Smooth muscle cell (in vitro differentiated cells): Measurements from ENCODE around the gene SKP1. TPM values are rescaled to one million over a fixed set of nuclear protein-coding genes. Genes with fewer than 3 reads are reported as not detected.

Experiments
- DNase-seq: peaks from one replicate; lab custom pipeline; 2025; ENCODE audit not compliant: unreplicated experiment; lab: John Stamatoyannopoulos, UW
- H2AFZ ChIP-seq: fragments of 200-600 bp; sonication (generic); 2 replicates; pipeline ENCODE4 v1.6.0; 2016; ENCODE audit warnings: antibody characterized with exemption, low read depth, mild to moderate bottlenecking
- H3F3A ChIP-seq: fragments of 200-600 bp; sonication (generic); 2 replicates; pipeline ENCODE4 v1.6.0; 2017; ENCODE audit warnings: antibody characterized with exemption, low read depth
- H3K27ac ChIP-seq: fragments of 200-600 bp; sonication (generic); 2 replicates; pipeline ENCODE4 v1.5.1; 2016; ENCODE audit warnings: low read depth, mild to moderate bottlenecking
- H3K27me3 ChIP-seq: fragments of 200-600 bp; sonication (generic); 2 replicates; pipeline ENCODE4 v1.6.1; 2016; ENCODE audit warnings: low read depth, mild to moderate bottlenecking
- H3K36me3 ChIP-seq: fragments of 200-600 bp; sonication (generic); 2 replicates; pipeline ENCODE4 v1.5.1; 2016; ENCODE audit warnings: low read depth
- H3K4me1 ChIP-seq: fragments of 200-600 bp; sonication (generic); 2 replicates; pipeline ENCODE4 v1.5.1; 2016; ENCODE audit warnings: low read depth
- H3K4me2 ChIP-seq: fragments of 200-600 bp; sonication (generic); 2 replicates; pipeline ENCODE4 v1.6.0; 2016; ENCODE audit warnings: mild to moderate bottlenecking
- H3K4me3 ChIP-seq: fragments of 200-600 bp; sonication (generic); 2 replicates; pipeline ENCODE4 v1.5.1; 2016; ENCODE audit warnings: mild to moderate bottlenecking
- H3K79me2 ChIP-seq: fragments of 200-600 bp; sonication (generic); 2 replicates; pipeline ENCODE4 v1.6.0; 2016; ENCODE audit warnings: low read depth, mild to moderate bottlenecking
- H3K9ac ChIP-seq: fragments of 200-600 bp; sonication (generic); 2 replicates; pipeline ENCODE4 v1.6.0; 2016; ENCODE audit warnings: low read depth
- H3K9me3 ChIP-seq: fragments of 200-600 bp; sonication (generic); replicated peaks from 2 replicates; pipeline ENCODE4 v1.5.1; 2016; ENCODE audit warnings: low read depth
- H4K20me1 ChIP-seq: fragments of 200-600 bp; sonication (generic); 2 replicates; pipeline ENCODE4 v1.6.0; 2016; ENCODE audit warnings: low read depth
- CTCF ChIP-seq: fragments of 200-600 bp; sonication (generic); IDR thresholded peaks from 2 replicates; pipeline ENCODE4 v1.5.1; 2017; ENCODE audit warnings: borderline replicate concordance, mild to moderate bottlenecking, antibody characterized with exemption; ENCODE audit not compliant: insufficient read depth, poor library complexity, severe bottlenecking
- WGBS: methylation state at CpG from one replicate; pipeline ENCODE4 v1.1.7; 2016; ENCODE audit warnings: low lambda C conversion rate; 5-methylcytosine and 5-hydroxymethylcytosine counted together
- polyA plus RNA-seq: library from polyadenylated mRNA; unstranded; fragments of >200 nt; fragmentation: Nextera tagmentation; extraction: Ambion mirVana; gene quantifications from 2 replicates; pipeline ENCODE4 v1.2.1, GENCODE V29; 2016
- total RNA-seq: library from RNA; depleted of rRNA; stranded (reverse); fragments of >200 nt; gene quantifications from 2 replicates; pipeline ENCODE4 v1.2.3, GENCODE V29; 2014

SKP1 gene
- total and polyA plus RNA-seq, 2 experiments from 2014 or later = 620 to 739 TPM

GRCh38 chr5:134209477-134210245 is 32.9 kb upstream of the SKP1 start:
- no peaks in the 10 kb centered on the region for H3K4me1 ChIP-seq
- no peak overlapping the region for H3K27ac ChIP-seq
- no peaks in the 10 kb centered on the region for H3K9me3 ChIP-seq
- peaks cover 98% of the 10 kb centered on the region for H3K79me2 ChIP-seq
- no peak overlapping the region for H3K4me3 ChIP-seq
- 83% methylated on average over 14 of the region's 14 CpGs for WGBS
- no peak overlapping the region for H3K4me2 ChIP-seq
- DNase-seq = no peak
- TF ChIP-seq CTCF = no peak
- H4K20me1 ChIP-seq = peaks cover 100% of the 10 kb centered on the region
- H3K9ac ChIP-seq = no peak overlapping the region
- no peaks in the 10 kb centered on the region for H3F3A ChIP-seq
- no peaks in the 10 kb centered on the region for H3K27me3 ChIP-seq
- no peaks in the 10 kb centered on the region for H3K36me3 ChIP-seq
- no peak overlapping the region for H2AFZ ChIP-seq

- H3F3A ChIP-seq = peaks cover under 1% of the 10 kb centered on the region
Measured at GRCh38 chr5:134207696-134208095, 30.9 kb upstream of the SKP1 start.

GRCh38 chr5:134206627-134207160 is 29.9 kb upstream of the SKP1 start:
- no peaks in the 10 kb centered on the region for H3K4me1 ChIP-seq
- H4K20me1 ChIP-seq = peaks cover 100% of the 10 kb centered on the region
- no peak overlapping the region for H3K4me2 ChIP-seq
- peaks cover 6% of the 10 kb centered on the region for H3K36me3 ChIP-seq
- no peak for TF ChIP-seq CTCF
- H2AFZ ChIP-seq = no peak overlapping the region
- WGBS = 83% methylated on average over 7 of the region's 7 CpGs
- no peak overlapping the region for H3K9ac ChIP-seq
- H3K27ac ChIP-seq = no peak overlapping the region
- peaks cover 4% of the 10 kb centered on the region for H3F3A ChIP-seq
- H3K79me2 ChIP-seq = peaks cover 96% of the 10 kb centered on the region
- H3K27me3 ChIP-seq = no peaks in the 10 kb centered on the region
- no peak overlapping the region for H3K4me3 ChIP-seq
- no peak for DNase-seq
- H3K9me3 ChIP-seq = no peaks in the 10 kb centered on the region

More at GRCh38 chr5:134207696-134208095, 30.9 kb upstream of the SKP1 start:
- no peak for DNase-seq
- no peak for TF ChIP-seq CTCF
- H3K79me2 ChIP-seq = peaks cover 98% of the 10 kb centered on the region
- H2AFZ ChIP-seq = no peak overlapping the region
- H3K36me3 ChIP-seq = no peaks in the 10 kb centered on the region
- no peaks in the 10 kb centered on the region for H3K27me3 ChIP-seq
- WGBS = 91% methylated on average over 1 of the region's 1 CpG
- no peak overlapping the region for H3K27ac ChIP-seq
- H3K9ac ChIP-seq = no peak overlapping the region
- H3K4me3 ChIP-seq = no peak overlapping the region
- H3K4me2 ChIP-seq = no peak overlapping the region
- peaks cover 100% of the 10 kb centered on the region for H4K20me1 ChIP-seq
- no peaks in the 10 kb centered on the region for H3K4me1 ChIP-seq
- H3K9me3 ChIP-seq = no peaks in the 10 kb centered on the region
